Inflammatory macrophage (primary cell): ENCODE data around the gene TUBB4B.
"Not testable (repeated sequence)": the region's sequence is repeated elsewhere in the genome, so short reads cannot be mapped to it uniquely, and the experiment has no call there.

Experiments
- DNase-seq, 2 donors: peaks; one replicate each; pipeline ENCODE4 v3.0.0-alpha.2; 2020 to 2022

The TUBB4B gene

GRCh38 chr9:137253717-137254623 lies 12.9 kb downstream of the TUBB4B start:
- DNase-seq, result no peak

- peak; percentile 90 to 91 for DNase-seq
Measured at GRCh38 chr9:137254624-137255447, 13.7 kb downstream of the TUBB4B start, which contains the start of gene NELFB. Gene NELFB, plus strand, starts transcription at chr9:137255327.

- DNase-seq, result peak in 1 of 2 donors; percentile 34
Measured at GRCh38 chr9:137255448-137256114, 14.5 kb downstream of the TUBB4B start.

GRCh38 chr9:137256362-137256761 lies 15.3 kb downstream of the TUBB4B start:
- no peak for DNase-seq

- DNase-seq, result no peak
Measured at GRCh38 chr9:137256856-137257255, 15.8 kb downstream of the TUBB4B start.

- DNase-seq, result not testable (repeated sequence)
Measured at GRCh38 chr9:137262173-137262908, 21.3 kb downstream of the TUBB4B start.

GRCh38 chr9:137262909-137263285 lies 21.8 kb downstream of the TUBB4B start:
- no peak for DNase-seq

- DNase-seq, result no peak
Measured at GRCh38 chr9:137263506-137263905, 22.4 kb downstream of the TUBB4B start.

GRCh38 chr9:137264067-137264466 lies 23.0 kb downstream of the TUBB4B start:
- DNase-seq, result no peak

GRCh38 chr9:137265496-137266161 lies 24.5 kb downstream of the TUBB4B start:
- no peak for DNase-seq

- no peak for DNase-seq
Measured at GRCh38 chr9:137266162-137266527, 25.1 kb downstream of the TUBB4B start.

- no peak for DNase-seq
Measured at GRCh38 chr9:137266585-137267453, 25.7 kb downstream of the TUBB4B start.

GRCh38 chr9:137267933-137268355 lies 26.9 kb downstream of the TUBB4B start:
- no peak for DNase-seq

GRCh38 chr9:137268538-137269201 lies 27.6 kb downstream of the TUBB4B start:
- DNase-seq, result no peak

GRCh38 chr9:137269231-137269772 lies 28.2 kb downstream of the TUBB4B start:
- DNase-seq, result no peak

GRCh38 chr9:137270929-137271695 lies 30.0 kb downstream of the TUBB4B start:
- no peak for DNase-seq

GRCh38 chr9:137271696-137272076 lies 30.6 kb downstream of the TUBB4B start:
- no peak for DNase-seq

GRCh38 chr9:137272241-137273094 lies 31.4 kb downstream of the TUBB4B start:
- DNase-seq, result no peak
